Suppressor macrophage treated with lipopolysaccharide for 4 hours (primary cell): ENCODE results near the gene CHRNA3.

Experiments
- DNase-seq: peaks from one replicate; pipeline ENCODE4 v3.0.0-alpha.2; 2020

CHRNA3 gene

GRCh38 chr15:78620527-78621421 is at the start of gene CHRNA3:
TSS of gene CHRNA3 (minus strand) at chr15:78620996. CDS start at chr15:78620794, 202 bp downstream.
- DNase-seq = no peak

GRCh38 chr15:78668987-78669386 is 48.2 kb upstream of the CHRNA3 start:
- DNase-seq = no peak

- DNase-seq = no peak
Observed at GRCh38 chr15:78667578-78668236, 46.9 kb upstream of the CHRNA3 start.

GRCh38 chr15:78666010-78666409 is 45.2 kb upstream of the CHRNA3 start:
- DNase-seq = no peak

GRCh38 chr15:78663703-78664102 is 42.9 kb upstream of the CHRNA3 start:
- DNase-seq = no peak

GRCh38 chr15:78662028-78662427 is 41.2 kb upstream of the CHRNA3 start:
- no peak for DNase-seq

- DNase-seq = no peak
Observed at GRCh38 chr15:78661001-78661400, 40.2 kb upstream of the CHRNA3 start.

GRCh38 chr15:78660584-78660983 is 39.8 kb upstream of the CHRNA3 start:
- DNase-seq = no peak

GRCh38 chr15:78658823-78659222 is 38.0 kb upstream of the CHRNA3 start:
- no peak for DNase-seq

- no peak for DNase-seq
Observed at GRCh38 chr15:78654272-78654671, 33.5 kb upstream of the CHRNA3 start.

GRCh38 chr15:78651930-78652615 is 31.3 kb upstream of the CHRNA3 start:
- no peak for DNase-seq

- DNase-seq = no peak
Observed at GRCh38 chr15:78651007-78651406, 30.2 kb upstream of the CHRNA3 start.

GRCh38 chr15:78650022-78650421 is 29.2 kb upstream of the CHRNA3 start:
- DNase-seq = no peak

- DNase-seq = no peak
Observed at GRCh38 chr15:78645009-78645408, 24.2 kb upstream of the CHRNA3 start.

- DNase-seq = no peak
Observed at GRCh38 chr15:78642331-78642730, 21.5 kb upstream of the CHRNA3 start.

- no peak for DNase-seq
Observed at GRCh38 chr15:78641749-78642275, 21.0 kb upstream of the CHRNA3 start.

- no peak for DNase-seq
Observed at GRCh38 chr15:78641102-78641748, 20.4 kb upstream of the CHRNA3 start, which contains the start of gene CHRNB4. TSS of gene CHRNB4 (minus strand) at chr15:78641210. CDS start at chr15:78641133, 77 bp downstream.

- no peak for DNase-seq
Observed at GRCh38 chr15:78640527-78641101, 19.8 kb upstream of the CHRNA3 start.

GRCh38 chr15:78638658-78639314 is 18.0 kb upstream of the CHRNA3 start:
- DNase-seq = peak; percentile 68

GRCh38 chr15:78637776-78638435 is 17.1 kb upstream of the CHRNA3 start:
- DNase-seq = no peak

- no peak for DNase-seq
Observed at GRCh38 chr15:78636378-78636859, 15.6 kb upstream of the CHRNA3 start.
